ENCODE data around the gene ADD2. TPM values are rescaled to one million over a fixed set of nuclear protein-coding genes. Genes with fewer than 3 reads are reported as not detected.
"Not testable (repeated sequence)": the region's sequence is repeated elsewhere in the genome, so short reads cannot be mapped to it uniquely, and the experiment has no call there.

ADD2 gene
- total RNA-seq, 1 donor from 2014 or later: 2.6 TPM

DNA sequence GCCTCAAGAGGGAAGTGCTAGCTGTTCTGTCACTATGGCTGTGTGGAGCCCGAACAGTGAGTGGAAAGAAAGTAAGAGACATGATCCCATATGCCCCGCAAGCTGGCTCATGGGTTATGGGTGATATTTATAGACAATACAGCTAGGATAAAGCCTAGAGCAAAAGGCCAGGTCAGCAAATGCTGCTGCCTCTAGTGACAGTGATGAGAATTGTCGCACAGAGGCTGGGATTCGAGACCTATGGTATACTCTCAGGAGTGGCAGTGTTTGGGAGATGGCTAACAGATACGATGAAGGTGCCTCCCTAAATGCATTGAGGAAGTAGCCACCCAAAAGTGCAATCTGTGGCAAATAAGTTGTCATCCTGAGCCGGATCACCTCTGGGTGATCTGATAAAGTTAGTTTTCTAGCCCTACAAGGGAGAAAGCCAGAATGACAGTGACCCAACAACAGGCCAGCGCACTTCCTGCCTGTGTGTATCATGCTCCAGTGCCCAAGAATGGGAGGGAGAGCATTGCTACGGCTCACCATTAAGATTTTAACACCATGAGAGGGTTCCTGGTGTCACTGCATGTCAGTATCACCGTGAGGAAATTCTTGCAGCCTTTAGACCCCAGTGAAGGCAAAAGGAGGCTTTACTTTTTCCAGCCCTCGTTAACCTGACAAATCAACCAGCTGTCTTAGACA is 122.1 kb downstream of the ADD2 start:
- no peak for DNase-seq (ENCODE audit: low read depth, low spot score)

DNA sequence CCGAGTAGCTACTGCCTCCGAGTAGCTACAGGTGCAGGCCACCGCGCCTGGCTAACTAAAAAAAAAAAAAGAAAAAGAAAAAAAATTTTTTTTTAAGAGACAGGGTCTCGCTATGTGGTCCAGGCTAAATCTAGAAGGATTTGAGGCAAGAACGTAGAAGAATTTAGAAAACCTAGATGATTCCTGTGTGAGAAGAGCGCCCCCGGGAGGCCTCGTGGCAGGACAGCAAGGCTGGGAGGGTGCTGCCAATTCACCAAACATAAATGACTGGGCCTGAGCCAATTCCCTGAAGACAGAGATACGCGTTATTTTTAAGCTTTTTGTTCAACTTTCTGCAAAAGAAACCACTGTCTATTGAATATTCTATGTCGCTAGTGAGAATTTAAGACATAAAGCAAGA is 124.3 kb downstream of the ADD2 start:
- no peak for DNase-seq (ENCODE audit: low read depth, low spot score)

- DNase-seq (ENCODE audit: low read depth, low spot score): no peak
Measured at GRCh38 chr2:70641263-70641784, 126.7 kb downstream of the ADD2 start.

DNA sequence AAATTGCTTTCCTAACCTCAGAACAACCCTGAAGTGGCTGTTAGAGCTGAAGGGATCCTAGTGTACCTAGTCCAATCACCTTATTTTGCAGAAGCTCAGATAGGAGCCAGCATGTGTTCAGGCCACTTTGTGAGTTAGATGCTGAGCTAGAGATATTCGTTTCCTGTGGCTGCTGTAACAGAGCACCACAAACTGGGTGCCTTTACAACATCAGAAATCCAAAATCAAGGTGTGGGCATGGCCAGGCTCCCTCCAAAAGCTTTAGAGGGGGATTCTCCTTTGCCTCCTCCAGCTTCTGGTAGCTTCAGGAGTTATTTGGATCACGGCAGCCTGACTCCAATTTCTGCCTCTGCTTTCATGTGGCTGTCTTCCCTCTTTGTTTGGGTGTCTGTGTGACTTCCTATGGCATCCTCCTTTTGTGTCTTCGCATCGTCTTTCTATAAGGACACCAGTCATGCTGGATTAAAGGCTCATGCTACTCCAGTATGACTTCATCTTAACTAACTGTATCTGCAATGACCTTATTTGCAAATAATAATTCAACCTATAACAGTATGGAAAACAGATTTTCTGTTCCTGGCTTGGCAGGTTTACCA is 128.1 kb downstream of the ADD2 start:
- no peak for DNase-seq (ENCODE audit: low read depth, low spot score)

- no peak for DNase-seq (ENCODE audit: low read depth, low spot score)
Measured at GRCh38 chr2:70638561-70638960, 129.4 kb downstream of the ADD2 start.

- no peak for DNase-seq (ENCODE audit: low read depth, low spot score)
Measured at GRCh38 chr2:70633508-70633907, 134.5 kb downstream of the ADD2 start.

- no peak for DNase-seq (ENCODE audit: low read depth, low spot score)
Measured at GRCh38 chr2:70632966-70633365, 135.0 kb downstream of the ADD2 start.

DNA sequence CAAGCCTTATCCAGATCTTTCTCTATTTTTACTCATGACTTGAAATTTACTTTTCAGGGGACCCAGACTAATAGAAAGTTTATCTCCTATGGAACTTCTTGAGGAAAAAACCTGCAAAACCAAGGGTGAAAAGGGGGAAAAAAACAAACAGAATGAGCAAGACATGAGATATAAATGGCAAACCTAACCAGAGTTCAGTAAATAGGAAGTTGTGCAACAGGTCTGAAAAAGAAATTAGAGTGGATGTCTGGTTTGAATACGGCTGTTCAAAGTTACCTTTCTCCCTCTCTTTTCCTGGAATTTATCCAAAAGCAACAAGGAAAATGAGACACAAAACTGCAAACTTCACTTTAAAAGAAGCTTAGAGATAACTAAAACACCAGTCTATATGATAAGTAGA is 135.6 kb downstream of the ADD2 start:
- DNase-seq (ENCODE audit: low read depth, low spot score): no peak

DNA sequence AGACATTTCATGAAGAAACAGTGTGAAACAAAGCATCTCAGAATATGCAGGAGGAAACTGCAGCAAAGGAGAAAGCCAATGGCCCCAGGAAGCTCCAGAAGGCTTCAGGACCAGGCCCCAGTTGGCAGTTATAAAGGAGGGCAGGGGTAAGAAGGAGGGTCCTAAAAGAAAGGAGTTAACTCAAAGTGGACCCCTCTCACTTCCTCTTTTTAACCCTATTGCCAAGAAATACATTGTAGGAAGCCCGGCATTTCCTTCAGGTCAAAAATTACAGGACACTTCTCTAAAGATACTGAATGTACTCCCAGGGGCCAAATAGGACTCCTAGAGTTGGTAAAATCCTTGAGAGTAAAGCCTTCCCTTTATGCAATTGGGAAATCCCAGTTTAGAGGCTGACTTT is 137.2 kb downstream of the ADD2 start:
- no peak for DNase-seq (ENCODE audit: low read depth, low spot score)

DNA sequence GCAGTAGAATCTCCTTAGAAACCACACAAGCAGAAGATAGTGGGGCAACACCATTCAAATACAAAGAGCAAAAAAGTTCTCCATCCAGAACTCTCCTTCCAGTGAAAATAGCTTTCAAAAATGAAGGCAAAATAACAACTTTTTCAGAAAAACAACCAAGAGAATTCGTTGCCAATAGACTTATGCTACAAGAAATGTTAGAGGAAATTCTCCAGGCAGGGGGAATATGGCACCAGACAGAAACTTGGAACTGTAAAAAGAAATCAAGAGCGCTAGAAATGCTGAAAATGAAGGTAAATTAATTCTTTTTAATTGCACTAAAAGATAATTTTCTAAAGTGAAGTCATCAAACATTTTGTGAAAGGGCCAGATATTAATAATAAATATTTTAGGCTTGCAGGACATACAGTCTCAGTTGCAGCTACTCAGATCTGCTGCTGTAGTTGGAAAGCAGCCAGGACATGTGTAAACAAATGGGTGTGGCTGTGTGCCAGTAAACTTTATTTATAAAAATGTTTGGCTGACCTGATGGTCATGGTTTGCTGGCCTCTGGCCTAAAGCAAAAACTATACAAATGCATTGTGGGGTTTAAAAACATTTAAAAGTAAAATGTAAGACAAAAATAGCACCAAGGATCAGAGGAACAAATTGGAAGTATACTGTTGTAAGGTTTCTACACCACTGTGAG is 140.6 kb downstream of the ADD2 start:
- no peak for DNase-seq (ENCODE audit: low read depth, low spot score)

DNA sequence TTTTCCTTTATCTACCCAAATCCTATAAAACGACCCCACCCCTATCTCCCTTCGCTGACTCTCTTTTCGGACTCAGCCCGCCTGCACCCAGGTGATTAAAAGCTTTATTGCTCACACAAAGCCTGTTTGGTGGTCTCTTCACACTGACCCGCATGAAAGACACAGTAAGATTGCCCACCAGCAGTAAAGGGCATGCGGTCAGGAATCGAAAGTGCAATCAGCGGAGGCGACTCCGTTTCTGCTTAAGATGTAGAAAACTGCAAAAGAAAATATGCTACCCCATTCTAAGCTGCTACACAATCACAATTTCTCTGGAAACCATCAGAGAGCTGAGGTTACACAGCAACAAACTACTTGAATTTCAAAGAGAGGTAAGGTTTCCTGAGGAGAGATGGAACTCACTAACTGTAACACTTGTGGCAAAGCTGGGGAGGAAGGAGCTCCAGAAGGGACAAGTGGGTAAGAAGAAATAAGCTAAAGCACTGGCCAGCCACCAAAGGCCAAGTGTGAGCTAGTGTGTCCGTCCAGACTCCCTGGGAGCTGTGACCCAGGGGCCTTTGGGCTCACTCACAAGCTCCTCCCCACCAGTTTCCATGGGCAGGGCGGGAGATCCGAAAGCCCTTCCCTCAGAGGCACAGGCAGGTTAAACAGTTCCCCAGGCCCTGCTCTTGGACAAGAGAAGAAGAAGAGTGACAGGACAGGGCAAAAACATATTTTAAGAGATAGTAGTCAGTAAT is 141.6 kb downstream of the ADD2 start:
- DNase-seq (ENCODE audit: low read depth, low spot score): no peak

GRCh38 chr2:70621536-70621935 is 146.5 kb downstream of the ADD2 start:
- DNase-seq (ENCODE audit: low read depth, low spot score): not testable (repeated sequence)

DNA sequence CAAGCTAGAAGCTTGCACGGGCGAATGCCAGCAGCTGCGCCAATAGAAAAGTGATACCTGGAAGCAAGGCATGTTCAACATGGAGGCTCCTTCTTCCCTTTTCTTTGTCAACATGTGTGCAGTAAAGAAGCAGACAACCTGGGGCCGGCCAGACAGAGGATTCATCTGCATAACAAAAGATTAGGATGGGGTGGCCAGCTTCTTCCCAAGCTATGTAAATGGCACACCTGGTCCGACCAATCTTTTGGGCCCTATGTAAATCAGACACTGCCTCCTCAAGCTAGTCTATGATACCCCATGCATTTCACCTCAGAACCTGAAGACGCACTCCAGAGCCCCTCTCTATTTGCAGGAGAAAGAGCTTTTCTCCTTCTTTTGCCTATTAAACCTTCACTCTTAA is 148.0 kb downstream of the ADD2 start:
- DNase-seq (ENCODE audit: low read depth, low spot score): no peak

- DNase-seq (ENCODE audit: low read depth, low spot score): no peak
Measured at GRCh38 chr2:70619167-70619566, 148.8 kb downstream of the ADD2 start.

DNA sequence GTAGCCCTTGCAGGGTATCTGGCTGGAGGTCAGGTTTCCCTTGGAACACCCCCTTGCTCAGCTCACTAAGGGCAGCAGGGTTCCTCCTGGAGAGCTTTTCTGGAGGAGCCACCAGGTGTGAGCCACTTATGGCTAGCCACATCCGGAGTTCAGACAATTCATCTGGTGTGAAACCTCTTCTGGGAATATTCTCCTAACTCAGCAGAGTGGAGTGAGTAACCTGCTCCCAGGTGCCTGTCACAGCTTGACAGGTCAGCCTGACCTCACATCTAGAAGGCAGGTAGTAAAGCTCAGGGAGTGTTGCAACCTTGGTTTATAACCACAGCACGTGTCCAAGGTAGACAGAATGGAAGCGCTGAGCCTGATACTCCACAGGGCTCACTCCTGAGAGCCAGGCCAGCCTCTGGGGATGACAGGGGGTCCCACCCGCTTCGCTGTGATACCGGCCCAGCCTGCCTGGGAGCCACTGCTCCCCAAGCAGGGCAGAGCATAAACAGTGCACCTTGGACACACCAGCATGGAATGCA is 151.8 kb downstream of the ADD2 start:
- DNase-seq (ENCODE audit: low read depth, low spot score): no peak

DNA sequence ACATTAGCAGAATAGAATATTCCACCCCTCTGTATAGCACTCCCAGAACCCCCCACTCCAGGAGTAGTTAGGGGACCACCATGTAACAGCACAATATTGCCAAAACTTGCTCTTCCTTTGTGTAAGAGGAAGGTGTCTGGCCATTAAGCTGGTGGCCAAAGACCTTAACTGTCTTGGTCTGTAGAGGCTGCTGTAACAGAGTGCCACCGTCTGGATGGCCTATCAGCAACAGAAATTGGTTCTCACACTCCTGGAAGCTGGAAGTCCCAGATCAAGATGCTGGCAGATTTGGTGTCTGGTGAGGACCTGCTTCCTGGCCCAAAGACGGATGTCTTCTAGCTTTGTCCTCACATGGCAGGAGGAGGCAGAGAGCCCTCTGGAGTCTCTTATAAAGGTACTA is 152.8 kb downstream of the ADD2 start:
- DNase-seq (ENCODE audit: low read depth, low spot score): no peak

- no peak for DNase-seq (ENCODE audit: low read depth, low spot score)
Measured at GRCh38 chr2:70613521-70613920, 154.5 kb downstream of the ADD2 start.

- DNase-seq (ENCODE audit: low read depth, low spot score): no peak
Measured at GRCh38 chr2:70612574-70612973, 155.4 kb downstream of the ADD2 start.

GRCh38 chr2:70608373-70608772 is 159.6 kb downstream of the ADD2 start:
- DNase-seq (ENCODE audit: low read depth, low spot score): no peak

DNA sequence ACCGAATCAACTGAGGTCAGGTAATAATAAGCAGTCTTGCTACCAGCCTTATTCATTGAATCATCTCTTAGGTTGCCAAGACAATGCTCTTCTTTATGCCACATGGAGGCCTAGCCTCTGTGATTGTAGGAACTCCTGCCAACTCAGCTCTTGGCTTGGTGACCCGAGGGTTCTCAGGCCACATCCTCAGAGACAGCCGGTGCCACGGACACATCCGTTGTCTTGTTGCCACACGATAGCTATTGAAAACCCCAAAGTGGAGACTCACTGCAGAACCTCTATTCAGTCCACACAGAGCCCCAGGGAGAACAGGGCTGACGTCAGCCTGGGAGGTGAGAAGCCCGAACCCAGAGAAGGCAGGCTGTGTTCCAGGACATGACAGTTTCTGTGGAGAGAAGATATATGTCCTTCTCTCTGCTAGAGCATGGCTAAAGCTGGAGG is 160.9 kb downstream of the ADD2 start:
- DNase-seq (ENCODE audit: low read depth, low spot score): no peak

All from pulmonary artery endothelial cell (primary cell).